T-helper 2 cell treated with Interferon-gamma antibody and Interleukin-4, amounts not matched to agents 5 μg/mL and 100 μg/mL, for 36 hours (primary cell): ENCODE data around the gene COX10.
"Not testable (repeated sequence)": the region's sequence is repeated elsewhere in the genome, so short reads cannot be mapped to it uniquely, and the experiment has no call there.

Experiments used
- DNase-seq: peaks from one replicate; pipeline ENCODE4 v3.0.0; 2021; ENCODE audit warnings: low spot score
- H3K27ac Mint-ChIP-seq: one replicate; pipeline ENCODE4 v1.8.0; 2021; ENCODE audit warnings: mild to moderate bottlenecking, mixed read lengths
- H3K27me3 Mint-ChIP-seq: one replicate; pipeline ENCODE4 v1.8.0; 2021; ENCODE audit warnings: low read depth, mixed read lengths
- H3K36me3 Mint-ChIP-seq: one replicate; pipeline ENCODE4 v1.8.0; 2021; ENCODE audit warnings: low read depth, mixed read lengths
- H3K4me1 Mint-ChIP-seq: one replicate; pipeline ENCODE4 v1.8.0; 2021; ENCODE audit warnings: low read depth, mixed read lengths
- H3K4me3 Mint-ChIP-seq: one replicate; pipeline ENCODE4 v1.8.0; 2022; ENCODE audit warnings: mild to moderate bottlenecking, moderate library complexity, mixed read lengths
- H3K9me3 Mint-ChIP-seq: one replicate; pipeline ENCODE4 v1.8.0; 2021; ENCODE audit warnings: mixed read lengths

Gene COX10

DNA sequence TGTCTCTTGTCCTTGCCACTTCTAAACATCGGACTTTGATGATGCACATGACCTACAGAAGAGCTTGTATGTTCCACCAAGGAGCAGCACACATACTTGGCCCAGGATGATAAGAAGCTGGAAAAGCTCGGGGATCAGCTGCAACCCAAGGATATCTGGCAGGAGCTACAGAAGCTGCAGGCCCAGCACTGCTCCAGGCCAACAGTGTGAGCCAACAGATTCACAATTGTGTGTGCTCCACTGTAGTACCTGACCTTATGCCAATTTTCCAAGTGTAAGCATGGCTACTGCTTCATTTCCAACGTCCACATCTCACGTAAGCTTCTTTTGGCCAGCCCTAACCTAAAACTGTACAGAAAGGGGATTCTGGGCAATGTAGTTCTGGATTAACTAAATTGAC is 83.4 kb downstream of the COX10 start:
- H3K36me3 Mint-ChIP-seq: peaks cover 28% of the 10 kb centered on the region
- H3K4me3 Mint-ChIP-seq: no peak overlapping the region
- peaks cover 20% of the 10 kb centered on the region for H3K9me3 Mint-ChIP-seq
- H3K27ac Mint-ChIP-seq: no peak overlapping the region
- peaks cover 32% of the 10 kb centered on the region for H3K4me1 Mint-ChIP-seq
- no peak for DNase-seq
- H3K27me3 Mint-ChIP-seq: no peaks in the 10 kb centered on the region

DNA sequence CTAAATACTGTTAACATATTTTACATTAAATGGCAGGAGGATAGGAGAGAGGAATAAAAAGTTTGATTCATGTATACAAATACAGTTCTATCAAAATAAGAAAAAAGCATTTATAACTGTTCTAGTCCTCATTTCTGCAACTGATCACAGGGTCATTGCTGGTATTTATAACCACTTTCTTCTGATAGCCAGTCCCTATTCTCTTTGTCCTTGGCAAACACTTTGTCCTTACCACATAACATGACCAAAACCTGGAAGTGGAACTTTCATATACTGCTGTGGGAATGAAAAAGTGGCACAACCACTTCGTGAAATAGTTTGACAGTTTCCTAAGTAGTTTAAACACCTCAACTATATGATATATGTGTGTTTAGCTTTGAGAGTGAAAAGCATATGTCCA is 84.1 kb downstream of the COX10 start:
- H3K27me3 Mint-ChIP-seq: no peaks in the 10 kb centered on the region
- peaks cover 20% of the 10 kb centered on the region for H3K9me3 Mint-ChIP-seq
- no peak overlapping the region for H3K4me3 Mint-ChIP-seq
- H3K36me3 Mint-ChIP-seq: peaks cover 28% of the 10 kb centered on the region
- no peak overlapping the region for H3K27ac Mint-ChIP-seq
- peaks cover 35% of the 10 kb centered on the region for H3K4me1 Mint-ChIP-seq
- DNase-seq: no peak

DNA sequence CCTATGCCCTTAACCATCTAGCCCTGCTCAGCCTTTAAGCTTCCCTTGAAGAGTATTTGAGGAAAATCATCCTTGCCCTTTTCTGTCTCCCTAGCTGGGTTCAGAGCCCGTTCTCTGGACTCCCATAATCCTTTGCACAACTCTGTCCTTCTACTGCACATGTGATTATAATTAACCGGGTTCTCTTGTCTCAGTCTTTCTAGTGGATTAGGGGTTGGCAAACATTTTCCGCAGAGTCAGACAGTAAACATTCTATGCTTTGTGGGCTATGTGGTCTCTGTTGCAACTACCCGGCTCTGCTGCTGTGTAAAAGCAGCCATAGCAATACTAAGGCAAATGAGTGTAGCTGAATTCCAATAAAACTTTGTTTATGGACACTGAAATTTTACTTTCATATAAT is 87.4 kb downstream of the COX10 start:
- Mint-ChIP-seq H3K9me3 (peaks cover 14% of the 10 kb centered on the region), H3K4me3 (no peak overlapping the region), H3K27me3 (no peaks in the 10 kb centered on the region), H3K27ac (peak overlapping the region; percentile 0), H3K36me3 (peaks cover 34% of the 10 kb centered on the region), H3K4me1 (peaks cover 20% of the 10 kb centered on the region)
- DNase-seq: no peak

GRCh38 chr17:14157822-14158221 is 88.5 kb downstream of the COX10 start:
- H3K27ac Mint-ChIP-seq: no peak overlapping the region
- no peak for DNase-seq
- H3K9me3 Mint-ChIP-seq: peaks cover 5% of the 10 kb centered on the region
- no peak overlapping the region for H3K4me3 Mint-ChIP-seq
- peaks cover 30% of the 10 kb centered on the region for H3K36me3 Mint-ChIP-seq
- H3K4me1 Mint-ChIP-seq: peaks cover 15% of the 10 kb centered on the region
- H3K27me3 Mint-ChIP-seq: no peaks in the 10 kb centered on the region

DNA sequence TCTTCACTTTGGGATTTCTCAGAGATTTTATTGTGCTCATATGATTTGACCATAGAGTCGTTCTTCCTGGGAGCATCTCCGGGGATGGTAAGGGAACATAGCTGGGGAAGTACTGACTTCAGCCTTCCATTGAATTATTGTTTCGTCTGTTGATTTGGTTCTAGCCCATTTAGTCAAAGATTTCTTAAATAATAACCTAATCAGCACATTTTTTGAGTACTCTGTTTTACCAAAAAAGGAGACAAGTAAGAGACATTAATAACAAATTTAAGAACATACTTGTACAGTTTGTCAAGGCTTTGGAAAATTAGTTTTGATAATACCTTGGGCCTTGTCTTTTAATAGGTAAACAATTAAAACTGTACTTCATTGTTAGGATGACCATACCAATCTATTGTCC is 89.4 kb downstream of the COX10 start:
- Mint-ChIP-seq H3K27ac (no peak overlapping the region), H3K36me3 (peaks cover 32% of the 10 kb centered on the region), H3K4me3 (no peak overlapping the region), H3K9me3 (peaks cover 5% of the 10 kb centered on the region), H3K27me3 (no peaks in the 10 kb centered on the region), H3K4me1 (peaks cover 12% of the 10 kb centered on the region)
- no peak for DNase-seq

GRCh38 chr17:14161419-14161818 is 92.1 kb downstream of the COX10 start:
- H3K4me3 Mint-ChIP-seq: no peak overlapping the region
- no peaks in the 10 kb centered on the region for H3K9me3 Mint-ChIP-seq
- peaks cover 26% of the 10 kb centered on the region for H3K4me1 Mint-ChIP-seq
- H3K27me3 Mint-ChIP-seq: no peaks in the 10 kb centered on the region
- DNase-seq: no peak
- peaks cover 33% of the 10 kb centered on the region for H3K36me3 Mint-ChIP-seq
- no peak overlapping the region for H3K27ac Mint-ChIP-seq

DNA sequence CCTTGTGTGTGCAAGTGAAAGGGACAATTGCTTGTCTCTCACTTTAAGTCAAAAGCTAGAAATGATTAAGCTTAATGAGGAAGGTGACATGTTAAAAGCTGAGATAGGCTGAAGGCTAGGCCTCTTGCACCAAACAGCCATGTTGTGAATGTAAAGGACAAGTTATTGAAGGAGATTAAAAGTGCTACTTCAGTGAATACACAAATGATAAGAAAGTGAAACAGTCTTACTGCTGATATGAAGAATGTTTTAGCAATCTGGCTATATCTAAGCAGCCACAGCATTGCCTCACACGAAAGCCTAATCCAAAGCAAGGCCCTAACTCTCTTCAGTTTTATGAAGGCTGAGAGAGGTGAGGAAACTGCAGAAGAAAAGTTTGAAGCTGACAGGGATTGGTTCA is 96.3 kb downstream of the COX10 start:
- Mint-ChIP-seq H3K27me3 (no peaks in the 10 kb centered on the region), H3K4me3 (no peak overlapping the region), H3K36me3 (peaks cover 60% of the 10 kb centered on the region), H3K27ac (peak overlapping the region; percentile 65), H3K4me1 (peaks cover 21% of the 10 kb centered on the region), H3K9me3 (peaks cover 35% of the 10 kb centered on the region)
- no peak for DNase-seq

DNA sequence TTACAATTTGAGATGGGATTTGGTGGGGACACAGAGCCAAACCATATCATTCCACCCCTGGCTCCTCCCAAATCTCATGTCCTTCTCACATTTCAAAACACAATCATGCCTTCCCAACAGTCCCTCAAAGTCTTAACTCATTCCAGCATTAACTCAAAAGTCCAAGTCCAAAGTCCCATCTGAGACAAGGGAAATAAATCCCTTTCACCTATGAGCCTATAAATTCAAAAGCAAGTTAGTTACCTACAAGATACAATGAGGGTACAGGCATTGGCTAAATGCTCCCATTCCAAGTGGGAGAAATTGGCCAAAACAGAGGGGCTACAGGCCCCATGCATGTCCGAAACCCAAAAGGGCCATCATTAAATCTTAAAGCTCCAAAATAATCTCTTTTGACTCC is 98.5 kb downstream of the COX10 start:
- Mint-ChIP-seq H3K4me1 (peaks cover 20% of the 10 kb centered on the region), H3K36me3 (peaks cover 52% of the 10 kb centered on the region), H3K9me3 (peaks cover 35% of the 10 kb centered on the region)
- H3K4me3 Mint-ChIP-seq, H3K27me3 Mint-ChIP-seq, H3K27ac Mint-ChIP-seq, DNase-seq: not testable (repeated sequence)

DNA sequence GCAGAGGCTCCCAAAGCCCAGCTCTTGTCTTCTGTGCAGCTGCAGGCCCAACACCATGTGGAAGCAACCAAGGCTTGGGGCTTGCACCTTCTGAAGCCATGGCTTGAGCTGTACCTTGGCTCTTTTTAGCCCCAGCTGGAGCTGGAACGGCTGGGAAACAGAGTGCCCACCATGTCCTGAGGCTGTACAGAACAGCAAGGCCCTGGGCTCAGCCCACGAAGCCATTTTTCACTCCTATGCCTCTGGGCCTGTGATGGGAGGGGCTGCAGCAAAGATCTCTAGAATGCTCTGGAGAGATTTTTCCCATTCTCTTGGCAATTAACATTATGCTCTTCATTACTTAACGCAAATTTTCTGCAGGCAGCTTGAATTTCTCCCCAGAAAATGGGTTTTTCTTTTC is 99.3 kb downstream of the COX10 start:
- Mint-ChIP-seq H3K36me3 (peaks cover 54% of the 10 kb centered on the region), H3K9me3 (peaks cover 35% of the 10 kb centered on the region)

GRCh38 chr17:14169287-14169686 is 100.0 kb downstream of the COX10 start:
- DNase-seq: no peak
- Mint-ChIP-seq H3K9me3 (peaks cover 35% of the 10 kb centered on the region), H3K36me3 (peaks cover 51% of the 10 kb centered on the region), H3K27me3 (no peaks in the 10 kb centered on the region), H3K27ac (no peak overlapping the region), H3K4me3 (no peak overlapping the region), H3K4me1 (peaks cover 26% of the 10 kb centered on the region)

More for the DNA sequence above, 99.3 kb downstream of the COX10 start:
- Mint-ChIP-seq H3K4me1 (peaks cover 25% of the 10 kb centered on the region), H3K4me3 (no peak overlapping the region), H3K27me3 (no peaks in the 10 kb centered on the region), H3K27ac (no peak overlapping the region)
- no peak for DNase-seq

- Mint-ChIP-seq H3K9me3 (peaks cover 35% of the 10 kb centered on the region), H3K36me3 (peaks cover 51% of the 10 kb centered on the region), H3K27me3 (no peaks in the 10 kb centered on the region), H3K27ac (no peak overlapping the region), H3K4me1 (peaks cover 22% of the 10 kb centered on the region), H3K4me3 (no peak overlapping the region)
- DNase-seq: no peak
Observed at GRCh38 chr17:14169901-14170300, 100.6 kb downstream of the COX10 start.

DNA sequence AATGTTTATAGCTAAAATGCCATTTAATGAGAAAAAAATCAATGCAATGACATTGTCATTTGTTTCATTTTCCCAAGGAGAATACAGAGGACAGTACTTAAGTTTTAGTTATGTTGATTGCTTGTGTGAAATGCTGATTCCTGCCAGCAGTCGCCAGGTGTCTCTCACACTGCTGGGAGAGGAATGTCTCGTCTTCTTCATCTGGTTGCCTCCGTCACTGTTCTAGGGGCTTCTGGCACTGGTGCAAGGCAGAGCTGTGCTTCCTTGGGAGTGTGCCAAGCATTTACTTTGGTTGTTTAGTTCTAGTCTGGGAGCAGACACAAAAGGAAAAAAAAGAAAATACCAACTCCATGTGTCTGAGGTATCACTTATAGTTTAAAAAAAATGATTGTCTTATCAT is 107.7 kb downstream of the COX10 start:
- DNase-seq, H3K4me1 Mint-ChIP-seq, H3K27me3 Mint-ChIP-seq, H3K27ac Mint-ChIP-seq, H3K4me3 Mint-ChIP-seq, H3K9me3 Mint-ChIP-seq: not testable (repeated sequence)
- H3K36me3 Mint-ChIP-seq: peaks cover 15% of the 10 kb centered on the region

GRCh38 chr17:14177801-14178200 is 108.5 kb downstream of the COX10 start:
- H3K27me3 Mint-ChIP-seq, H3K27ac Mint-ChIP-seq, H3K4me3 Mint-ChIP-seq, DNase-seq, H3K9me3 Mint-ChIP-seq: not testable (repeated sequence)
- H3K4me1 Mint-ChIP-seq: peaks cover 11% of the 10 kb centered on the region
- peaks cover 13% of the 10 kb centered on the region for H3K36me3 Mint-ChIP-seq

DNA sequence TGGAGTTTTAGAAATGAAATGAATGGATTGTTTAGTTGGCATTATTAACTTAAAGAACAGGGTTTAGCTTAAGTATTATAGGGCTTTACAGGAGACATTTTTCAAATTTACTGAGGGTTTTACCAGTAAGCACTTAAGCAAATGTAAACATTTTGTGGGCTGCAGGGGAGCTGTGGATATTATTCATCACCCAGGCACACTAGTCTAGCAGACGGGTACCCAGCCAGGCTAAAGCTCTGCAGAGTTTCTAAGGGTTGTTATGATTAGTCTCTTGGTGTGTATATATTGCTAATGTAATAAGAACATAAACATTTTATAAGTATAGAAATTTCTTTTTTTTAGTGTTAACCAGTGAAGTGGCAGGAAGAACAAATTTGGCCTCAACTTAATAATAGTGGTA is 110.6 kb downstream of the COX10 start:
- H3K36me3 Mint-ChIP-seq: peaks cover 14% of the 10 kb centered on the region
- not testable (repeated sequence) for H3K9me3 Mint-ChIP-seq, H3K4me3 Mint-ChIP-seq, H3K27me3 Mint-ChIP-seq, H3K4me1 Mint-ChIP-seq, H3K27ac Mint-ChIP-seq, DNase-seq

- Mint-ChIP-seq H3K4me1 (peaks cover 16% of the 10 kb centered on the region), H3K36me3 (peaks cover 13% of the 10 kb centered on the region)
- not testable (repeated sequence) for DNase-seq, H3K9me3 Mint-ChIP-seq, H3K27me3 Mint-ChIP-seq, H3K4me3 Mint-ChIP-seq, H3K27ac Mint-ChIP-seq
Observed at GRCh38 chr17:14182084-14182483, 112.8 kb downstream of the COX10 start.
